Skin of body (tissue), 2 donors: ENCODE data around the gene THSD1. TPM values are rescaled to one million over a fixed set of nuclear protein-coding genes. Genes with fewer than 3 reads are reported as not detected.
A peak's percentile ranks its signal among the peaks of the same experiment; 100 is the strongest.

ENCODE experiments used
- DNase-seq: peaks from one replicate; lab custom pipeline; 2025; lab: John Stamatoyannopoulos, UW
- total RNA-seq: library from RNA; depleted of rRNA; stranded (reverse); fragments of >200 nt; gene quantifications from one replicate; pipeline ENCODE4 v1.2.3, GENCODE V29; 2014

The THSD1 gene, protein sequence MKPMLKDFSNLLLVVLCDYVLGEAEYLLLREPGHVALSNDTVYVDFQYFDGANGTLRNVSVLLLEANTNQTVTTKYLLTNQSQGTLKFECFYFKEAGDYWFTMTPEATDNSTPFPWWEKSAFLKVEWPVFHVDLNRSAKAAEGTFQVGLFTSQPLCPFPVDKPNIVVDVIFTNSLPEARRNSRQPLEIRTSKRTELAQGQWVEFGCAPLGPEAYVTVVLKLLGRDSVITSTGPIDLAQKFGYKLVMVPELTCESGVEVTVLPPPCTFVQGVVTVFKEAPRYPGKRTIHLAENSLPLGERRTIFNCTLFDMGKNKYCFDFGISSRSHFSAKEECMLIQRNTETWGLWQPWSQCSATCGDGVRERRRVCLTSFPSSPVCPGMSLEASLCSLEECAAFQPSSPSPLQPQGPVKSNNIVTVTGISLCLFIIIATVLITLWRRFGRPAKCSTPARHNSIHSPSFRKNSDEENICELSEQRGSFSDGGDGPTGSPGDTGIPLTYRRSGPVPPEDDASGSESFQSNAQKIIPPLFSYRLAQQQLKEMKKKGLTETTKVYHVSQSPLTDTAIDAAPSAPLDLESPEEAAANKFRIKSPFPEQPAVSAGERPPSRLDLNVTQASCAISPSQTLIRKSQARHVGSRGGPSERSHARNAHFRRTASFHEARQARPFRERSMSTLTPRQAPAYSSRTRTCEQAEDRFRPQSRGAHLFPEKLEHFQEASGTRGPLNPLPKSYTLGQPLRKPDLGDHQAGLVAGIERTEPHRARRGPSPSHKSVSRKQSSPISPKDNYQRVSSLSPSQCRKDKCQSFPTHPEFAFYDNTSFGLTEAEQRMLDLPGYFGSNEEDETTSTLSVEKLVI
- total RNA-seq, result 11.3 TPM

DNA sequence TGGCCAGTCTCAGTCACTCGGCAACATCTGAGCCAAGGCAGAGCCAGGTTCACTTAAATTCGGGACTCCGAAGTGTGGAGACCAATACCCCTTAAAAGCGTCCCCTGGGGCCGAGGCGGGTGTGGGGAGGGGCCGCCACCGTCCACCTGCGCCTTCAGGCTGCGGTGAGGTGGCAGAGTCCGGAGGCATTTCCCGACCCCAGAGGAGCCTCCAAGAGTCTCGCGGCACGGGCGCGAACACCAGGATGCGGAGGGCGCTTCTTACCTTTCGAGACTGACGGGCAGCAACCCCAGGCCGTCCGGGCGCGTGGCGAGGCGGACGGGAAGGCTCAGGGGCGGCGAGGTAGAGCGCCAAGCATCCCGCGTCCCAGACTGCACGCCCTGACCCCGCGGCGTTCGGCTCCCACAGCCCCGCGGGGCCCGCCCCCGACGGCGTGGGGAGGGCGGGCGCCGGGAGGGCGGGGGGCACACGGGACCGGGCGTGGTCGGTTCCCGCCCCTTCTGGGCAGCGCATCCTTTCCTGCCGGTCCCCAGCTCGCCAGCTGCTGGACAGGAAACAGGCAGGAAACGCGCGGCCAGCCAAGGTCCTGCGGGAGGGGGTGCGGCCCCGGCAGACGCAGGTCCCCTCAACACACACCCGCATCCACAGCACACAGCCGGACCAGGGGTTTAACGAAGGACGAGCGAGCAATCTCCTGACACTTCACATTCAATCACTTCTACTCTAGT lies at the start of gene THSD1:
TSS of gene THSD1 (minus strand) at position 406 of the 728 bp plus-strand sequence. CDS start 3,572 bp downstream, outside the sequence.
- peak; percentile 28 for DNase-seq

DNA sequence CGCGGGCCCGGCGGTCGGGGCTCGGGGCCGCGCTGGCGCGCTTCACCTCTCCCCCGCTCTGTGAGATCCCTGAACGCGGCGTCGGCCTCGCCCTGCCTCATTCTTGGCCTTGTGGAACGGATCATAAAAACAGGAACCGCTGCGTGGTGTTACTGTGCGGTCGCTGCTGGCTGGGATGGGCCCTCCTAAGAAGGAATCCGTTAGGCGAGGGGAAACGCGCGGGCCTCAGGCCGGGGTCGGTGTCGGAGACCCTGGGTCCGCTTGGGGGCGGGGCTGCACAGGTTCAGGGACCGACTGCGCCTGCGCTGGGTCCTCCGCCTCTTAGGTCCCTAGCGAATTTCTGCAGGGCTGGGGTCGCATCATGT lies 49.7 kb upstream of the THSD1 start:
- DNase-seq, result peak; percentile 47

DNA sequence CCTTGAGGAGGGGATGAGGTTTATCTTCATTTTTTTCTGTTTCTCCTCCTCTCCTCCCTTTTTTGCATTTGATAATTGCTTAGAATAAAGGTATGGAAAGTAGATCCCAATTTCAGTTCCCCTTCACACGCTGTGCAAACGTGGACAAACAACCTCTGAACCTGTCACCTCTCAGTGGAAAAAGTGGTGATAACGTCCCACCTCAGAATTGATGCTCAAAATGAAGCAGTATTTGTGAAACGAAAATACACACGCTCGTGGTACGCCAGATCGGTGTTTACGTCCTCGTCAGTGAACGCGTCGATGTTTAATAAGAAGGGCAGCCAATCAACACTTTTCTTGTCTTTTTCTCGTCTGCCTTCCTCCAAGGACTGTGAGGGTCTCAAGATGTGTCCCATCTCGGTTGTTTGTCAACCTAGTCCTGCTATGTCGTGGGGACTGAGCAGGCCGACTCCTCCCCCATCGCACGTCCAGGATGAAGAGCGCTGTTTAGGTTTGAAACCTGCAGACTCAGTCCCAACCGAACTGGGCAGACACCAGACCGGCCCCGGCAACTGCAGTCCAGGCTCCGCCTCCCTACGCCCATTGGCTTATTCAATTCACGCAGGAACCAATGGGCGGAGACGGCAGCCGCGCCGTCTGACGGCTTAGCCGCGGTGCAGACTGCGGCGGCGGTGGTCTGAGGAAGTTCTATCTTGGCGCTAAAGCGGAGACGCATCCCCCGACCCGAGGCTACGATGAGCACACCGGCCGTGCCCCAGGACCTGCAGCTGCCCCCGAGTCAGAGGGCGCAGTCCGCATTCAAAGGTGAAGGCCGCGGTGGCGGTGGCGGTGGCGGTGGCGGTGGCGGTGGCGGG lies 49.1 kb upstream of the THSD1 start, which contains the start of gene CKAP2:
TSS of gene CKAP2 (plus strand) at position 659 of the 857 bp plus-strand sequence. CDS start at position 738, 79 bp downstream.
- DNase-seq, result peak; percentile 95

DNA sequence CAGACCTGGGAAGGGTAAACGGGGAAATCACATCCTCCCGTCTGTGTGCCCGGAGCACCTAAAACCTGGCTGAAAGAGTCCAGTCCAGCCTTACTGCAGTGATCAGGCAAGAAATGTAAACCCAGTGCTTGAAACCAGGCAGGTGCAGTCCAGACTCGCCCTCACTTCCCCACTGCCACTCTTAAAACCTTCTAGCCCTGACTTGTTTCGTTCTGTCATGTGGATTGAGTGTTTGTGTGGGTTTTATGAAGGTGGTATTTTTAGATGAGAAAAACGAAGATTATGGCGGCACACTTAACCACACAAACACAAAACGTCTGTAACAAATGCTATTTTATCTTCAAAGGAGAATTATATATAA lies 48.5 kb upstream of the THSD1 start:
- no peak for DNase-seq

DNA sequence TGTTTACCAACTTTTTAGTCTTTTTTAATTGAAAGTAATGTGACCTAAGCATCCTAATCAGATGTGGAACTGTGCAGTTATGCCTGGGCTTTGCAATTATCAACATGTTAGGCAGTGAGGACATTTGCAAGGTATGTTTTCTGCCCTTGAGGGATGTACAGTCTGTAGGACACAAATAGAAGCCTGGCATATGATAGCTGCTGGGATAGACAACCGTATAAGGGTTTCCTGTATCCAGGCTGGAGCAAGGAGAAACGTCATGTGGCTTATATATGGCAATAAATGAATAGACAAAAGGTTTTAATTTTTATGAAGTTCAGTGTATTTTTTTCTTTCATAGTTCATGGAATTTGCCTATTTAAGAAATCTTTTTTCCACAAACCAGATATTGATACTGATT lies 46.5 kb upstream of the THSD1 start:
- no peak for DNase-seq

DNA sequence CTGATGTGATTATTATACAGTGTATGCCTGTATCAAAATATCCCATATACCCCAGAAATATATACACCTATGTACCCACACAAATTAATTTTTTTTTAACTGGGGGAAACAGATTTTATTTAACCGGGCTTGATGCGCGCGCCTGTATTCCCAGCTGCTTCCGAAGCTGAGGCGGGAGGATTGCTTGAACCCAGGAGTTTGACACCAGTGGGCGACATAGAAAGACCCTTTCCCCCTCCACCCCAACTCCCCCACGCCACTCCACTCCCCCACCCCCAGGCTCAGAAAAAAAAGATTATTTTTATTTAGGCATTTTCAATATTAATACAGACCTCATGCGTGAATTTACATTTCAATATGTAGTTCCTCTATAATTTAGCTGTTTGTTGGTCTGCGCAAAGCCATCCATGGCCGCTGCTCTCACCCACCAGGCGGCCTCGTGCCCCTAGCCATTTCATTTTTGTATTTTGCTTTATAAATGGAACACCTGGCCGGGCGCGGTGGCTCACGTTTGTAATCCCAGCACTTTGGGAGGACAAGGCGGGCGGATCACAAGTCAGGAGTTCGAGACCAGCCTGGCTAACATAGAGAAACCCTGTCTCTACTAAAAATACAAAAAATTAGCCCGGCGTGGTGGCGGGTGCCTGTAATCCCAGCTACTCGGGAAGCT lies 45.3 kb upstream of the THSD1 start:
- DNase-seq, result no peak

DNA sequence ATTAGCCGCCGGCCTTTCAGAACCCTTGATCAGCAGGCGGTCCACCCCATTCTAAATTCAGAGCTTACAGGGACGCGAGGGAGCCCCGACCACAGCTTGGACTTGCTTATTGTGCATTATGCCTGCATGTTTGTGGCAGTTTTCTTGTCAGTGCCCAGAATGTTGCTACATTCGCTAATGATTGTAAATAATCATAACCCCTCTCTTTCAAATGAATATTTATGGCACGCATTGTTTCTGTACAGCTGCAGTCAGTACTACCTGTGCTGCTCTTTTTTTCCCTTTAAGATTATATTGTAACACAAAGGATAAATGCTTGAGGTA lies 44.8 kb upstream of the THSD1 start:
- DNase-seq, result no peak

DNA sequence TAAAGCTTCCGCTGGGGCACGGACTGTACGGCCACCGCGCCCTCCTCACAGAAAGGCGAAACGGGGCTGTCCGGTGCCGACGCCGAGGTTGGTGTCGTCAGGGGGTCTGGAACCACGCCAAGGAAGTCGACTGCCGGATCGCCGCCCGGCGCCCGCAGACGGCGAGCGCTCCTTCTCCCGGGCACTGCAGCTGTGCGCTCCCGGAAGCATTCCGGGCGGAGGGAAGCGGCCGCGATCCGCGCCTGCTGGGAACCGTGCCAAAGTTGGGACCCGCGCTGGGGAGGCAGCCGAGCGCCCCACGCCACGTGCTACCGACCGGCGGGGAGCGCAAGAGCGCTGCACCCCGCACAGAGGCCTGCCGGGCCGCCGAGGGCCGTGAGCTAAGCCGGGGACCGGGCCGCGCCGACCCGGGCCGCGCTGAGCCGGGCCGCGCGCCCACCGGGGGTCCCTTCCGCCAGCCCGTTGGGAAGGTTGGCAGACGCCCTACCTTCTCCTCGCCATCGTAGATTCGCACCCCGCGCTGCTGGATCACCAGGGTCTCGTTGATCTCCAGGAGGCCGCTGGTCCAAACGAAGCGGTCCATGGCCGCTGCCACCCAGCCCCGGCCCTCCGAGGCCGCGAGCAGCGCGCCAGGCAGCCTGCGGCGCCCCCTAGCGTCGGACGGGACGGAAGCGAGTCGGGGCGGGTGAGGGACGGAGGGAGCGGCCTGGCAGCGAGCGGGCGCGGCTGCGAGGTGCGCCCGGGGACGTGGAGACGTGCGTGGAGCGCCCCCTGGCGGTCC lies 44.2 kb upstream of the THSD1 start, which contains the start of gene VPS36:
TSS of gene VPS36 (minus strand) at position 623 of the 781 bp plus-strand sequence. CDS start at position 583, 40 bp downstream.
- peak; percentile 95 for DNase-seq

DNA sequence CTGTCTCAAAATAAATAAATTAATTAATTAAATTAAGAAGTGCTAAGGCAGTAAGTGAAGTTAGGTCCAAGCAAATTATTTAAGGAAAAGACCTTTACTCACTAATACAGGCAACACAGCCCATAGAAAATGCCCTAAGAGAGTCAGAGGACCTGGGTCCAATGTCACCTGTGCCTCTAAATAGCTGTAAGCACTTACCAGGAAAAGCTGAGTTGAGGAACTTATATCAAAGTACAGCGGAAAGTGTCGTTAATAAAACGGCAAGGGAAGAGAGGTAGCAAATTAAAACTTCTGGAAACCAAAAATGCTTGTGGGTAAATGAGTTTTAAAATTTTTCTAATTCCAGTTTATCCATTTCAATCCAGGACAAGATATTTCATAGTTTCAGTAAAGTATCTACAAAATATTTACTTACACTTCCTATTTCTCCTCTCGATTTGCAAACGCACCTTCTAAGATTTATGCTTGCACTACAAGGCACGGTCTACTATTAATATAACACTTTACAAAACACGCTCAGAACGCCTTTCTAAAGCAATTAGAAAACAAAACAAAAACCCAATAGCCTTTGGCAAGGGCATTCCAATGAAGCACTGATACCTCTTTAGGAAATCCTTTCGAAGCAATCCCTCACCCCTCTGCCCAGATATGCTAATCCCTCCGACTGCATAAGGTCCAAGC lies 43.5 kb upstream of the THSD1 start:
- DNase-seq, result no peak

DNA sequence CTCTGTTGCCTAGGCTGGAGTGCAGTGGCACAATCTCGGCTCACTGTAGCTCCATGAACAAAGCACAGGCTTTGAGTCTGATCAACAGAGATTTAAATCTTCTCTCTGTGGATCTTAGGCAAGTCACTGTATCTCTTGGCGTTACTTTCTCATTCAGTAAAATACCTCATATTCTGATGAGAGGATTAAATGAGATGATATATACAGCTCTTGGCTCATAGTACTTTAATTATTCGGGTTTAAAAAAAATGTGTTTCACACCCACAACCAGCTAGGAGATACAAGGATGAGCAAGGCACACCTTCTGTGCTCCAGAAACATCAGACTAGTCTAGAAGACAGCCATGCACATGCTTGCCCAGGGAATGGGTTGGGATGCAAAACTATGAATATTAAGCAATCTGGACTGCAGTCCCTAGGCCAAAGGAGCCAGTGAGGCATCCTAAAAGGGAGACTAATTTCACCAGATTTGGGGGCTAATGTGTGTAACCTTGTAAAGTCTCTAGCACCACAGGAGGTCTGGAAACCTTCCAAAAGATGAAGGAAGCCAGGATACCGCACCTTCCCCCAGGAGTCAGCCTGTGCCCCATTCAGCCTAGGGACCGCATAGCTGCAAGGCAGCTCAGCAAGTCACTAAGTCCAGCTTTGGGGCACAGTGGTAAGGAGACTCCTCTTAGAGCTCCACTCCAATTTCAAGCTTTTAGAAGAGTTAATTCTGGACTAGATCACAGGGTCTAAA lies 42.0 kb upstream of the THSD1 start:
- DNase-seq, result no peak

DNA sequence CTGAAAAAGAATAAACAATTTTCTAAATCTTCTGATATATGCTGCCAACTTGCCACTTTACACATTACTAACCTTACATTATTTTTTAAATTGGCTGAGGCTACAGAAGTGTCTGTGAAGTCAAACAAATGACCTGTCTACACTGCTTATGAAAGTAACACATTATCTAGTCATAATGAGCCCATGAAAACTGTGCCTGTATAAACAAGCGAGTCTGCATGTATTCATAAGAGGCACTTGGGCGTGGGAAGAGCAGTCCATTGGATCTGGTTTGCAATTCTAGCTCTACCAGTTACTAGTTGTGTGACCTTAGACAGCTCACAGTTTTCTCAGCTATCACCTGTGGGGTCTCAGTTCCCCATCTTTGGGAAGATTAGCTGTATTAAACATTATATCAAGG lies 41.4 kb upstream of the THSD1 start:
- DNase-seq, result no peak

DNA sequence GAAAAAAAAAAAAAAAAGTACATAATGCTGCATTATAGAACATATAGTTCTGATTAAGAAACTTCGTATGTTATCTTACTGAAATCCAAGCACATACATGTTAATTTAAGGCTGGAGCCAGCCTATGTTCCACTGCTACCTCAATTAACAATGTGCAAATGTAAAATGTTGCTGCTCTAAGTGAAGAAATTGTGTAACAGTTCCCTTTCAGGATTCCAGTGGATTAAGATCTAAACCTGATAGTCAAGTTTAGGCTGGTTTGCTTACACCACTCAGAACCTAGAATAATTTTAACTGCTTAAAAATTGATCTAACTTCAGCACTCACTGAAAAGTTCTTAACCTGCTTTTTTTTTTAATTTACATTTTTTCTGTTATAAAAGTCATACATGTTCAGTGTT lies 40.3 kb upstream of the THSD1 start:
- DNase-seq, result no peak

DNA sequence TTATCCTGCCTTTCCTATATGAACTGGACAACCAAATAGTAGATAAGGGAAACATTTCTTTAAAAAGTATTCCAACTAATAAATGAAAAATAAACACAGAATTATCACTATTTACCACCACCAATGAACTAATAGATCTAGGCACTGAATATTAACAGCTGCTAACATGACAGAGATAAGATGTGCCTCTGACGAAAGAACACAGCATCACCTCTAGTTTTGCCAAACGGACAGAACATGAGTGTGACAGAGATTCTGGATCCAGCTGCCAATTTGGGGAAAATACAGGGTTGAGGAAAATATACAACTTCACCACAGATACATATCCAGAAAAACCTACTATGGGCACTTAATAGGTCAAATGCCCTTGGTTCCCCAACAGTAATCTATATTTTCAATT lies 26.5 kb upstream of the THSD1 start:
- no peak for DNase-seq

DNA sequence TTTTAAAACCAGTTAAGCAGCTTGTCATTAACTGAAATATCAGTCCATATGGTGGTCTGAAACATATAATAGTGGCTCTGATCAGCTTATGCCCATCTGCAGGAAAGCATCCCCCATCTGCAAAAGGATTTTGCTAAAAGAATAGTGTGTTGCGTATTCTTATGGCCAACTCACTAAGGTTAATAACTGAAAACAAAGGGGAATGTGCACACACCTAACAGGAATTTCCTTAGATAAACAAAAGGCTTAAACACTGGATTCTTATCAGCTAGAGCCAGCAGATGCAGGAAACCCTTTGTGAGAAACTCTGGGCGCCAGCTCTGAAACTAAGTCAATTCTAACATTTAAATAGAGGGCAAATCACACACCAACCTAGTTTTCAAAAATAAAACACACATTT lies 22.3 kb upstream of the THSD1 start:
- peak; percentile 29 for DNase-seq

DNA sequence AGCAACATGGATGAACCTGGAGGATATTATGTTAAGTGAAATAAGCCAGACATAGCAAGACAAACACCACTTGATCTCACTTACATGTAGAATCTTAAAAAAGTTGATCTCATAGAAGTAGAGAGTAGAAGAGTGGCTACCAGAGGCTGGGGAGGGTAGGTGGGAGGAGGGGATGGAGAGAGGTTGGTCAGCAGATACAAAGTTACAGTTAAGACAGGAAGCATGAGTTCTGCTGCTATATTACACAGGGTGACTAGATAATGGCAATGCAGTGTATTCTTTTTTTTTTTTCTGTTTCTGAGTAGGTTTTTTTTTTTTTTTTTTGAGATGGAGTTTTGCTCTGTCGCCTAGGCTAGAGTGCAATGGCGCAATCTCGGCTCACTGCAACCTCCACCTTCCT lies 15.2 kb upstream of the THSD1 start:
- DNase-seq, result no peak

DNA sequence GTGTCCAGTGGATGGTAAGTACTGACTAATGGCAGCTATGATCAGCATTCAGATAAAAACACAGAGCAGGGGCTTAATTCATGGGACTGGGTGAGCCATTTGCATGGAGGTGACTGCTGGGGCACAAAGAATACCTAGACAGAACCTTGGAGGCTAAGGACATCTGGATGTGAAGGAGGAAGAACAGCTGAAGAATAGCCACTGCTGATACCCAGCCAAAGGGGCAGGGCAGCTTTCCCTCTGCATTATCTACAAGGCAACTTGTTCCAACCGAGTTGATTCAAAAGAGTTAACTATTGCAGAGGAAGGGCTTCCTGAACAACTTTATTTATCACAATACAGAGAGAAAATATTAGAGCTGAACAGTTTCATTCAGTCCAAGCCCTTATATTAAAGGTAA lies 13.1 kb upstream of the THSD1 start:
- no peak for DNase-seq

DNA sequence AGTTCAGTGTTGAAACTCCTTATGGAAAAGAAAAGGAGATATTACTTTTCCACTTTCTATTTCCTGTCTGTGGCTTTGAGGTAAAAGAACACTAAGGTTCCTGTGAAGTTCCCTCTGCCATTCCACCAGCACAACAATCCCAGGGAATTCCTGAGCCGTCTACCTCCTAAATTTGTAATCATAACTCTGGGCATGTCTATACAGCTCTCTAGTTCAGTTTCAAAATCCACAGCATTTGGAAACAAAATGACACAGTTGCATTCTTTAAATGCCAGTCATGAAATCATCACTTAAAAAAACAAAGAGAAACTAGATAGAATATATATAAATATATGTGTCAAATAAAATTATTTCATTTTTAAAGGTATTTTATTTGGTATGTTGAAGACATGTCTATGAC lies 9.0 kb upstream of the THSD1 start:
- DNase-seq, result no peak

DNA sequence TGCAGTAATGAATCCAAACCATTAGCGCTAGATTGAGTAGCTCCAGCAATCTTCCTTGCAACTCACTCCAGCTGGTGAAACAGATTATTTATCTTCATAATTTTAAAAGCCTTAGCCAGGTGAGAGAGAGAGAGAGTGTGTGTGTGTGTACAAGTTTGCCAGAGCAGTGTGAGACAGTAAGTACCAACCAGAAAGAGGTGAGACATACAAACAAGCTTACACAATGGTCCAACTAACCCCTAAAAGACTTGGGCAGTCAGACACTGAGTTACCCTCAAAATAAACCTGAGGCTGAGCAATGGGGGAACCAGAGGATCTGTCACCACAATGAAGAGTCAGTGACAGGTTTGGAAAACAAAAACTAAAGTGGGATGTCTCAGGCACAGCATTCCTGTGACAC lies 8.1 kb upstream of the THSD1 start:
- no peak for DNase-seq
